Nephron progenitor cell (in vitro differentiated cells): Measurements from ENCODE around the gene COL5A1.
"Not testable (repeated sequence)": the region's sequence is repeated elsewhere in the genome, so short reads cannot be mapped to it uniquely, and the experiment has no call there.

Experiments used
- DNase-seq: peaks from one replicate; pipeline ENCODE4 v3.0.0; 2021
- H3K27ac Mint-ChIP-seq: 2 replicates; pipeline ENCODE4 v1.8.0; 2021; ENCODE audit warnings: mild to moderate bottlenecking, moderate library complexity, mixed read lengths
- H3K27me3 Mint-ChIP-seq: 2 replicates; pipeline ENCODE4 v1.8.0; 2021; ENCODE audit warnings: mild to moderate bottlenecking, low read depth, mixed read lengths; ENCODE audit not compliant: poor library complexity
- H3K36me3 Mint-ChIP-seq: 2 replicates; pipeline ENCODE4 v1.8.0; 2021; ENCODE audit warnings: low read depth, mixed read lengths
- H3K4me1 Mint-ChIP-seq: 2 replicates; pipeline ENCODE4 v1.8.0; 2021; ENCODE audit warnings: mixed read lengths
- H3K4me3 Mint-ChIP-seq: 2 replicates; pipeline ENCODE4 v1.8.0; 2021; ENCODE audit warnings: mild to moderate bottlenecking, moderate library complexity, mixed read lengths
- H3K9me3 Mint-ChIP-seq: 2 replicates; pipeline ENCODE4 v1.8.0; 2021; ENCODE audit warnings: mild to moderate bottlenecking, moderate library complexity, mixed read lengths
- TF ChIP-seq, protein P1 (sequence below): fragments of 200-600 bp; sonication (generic); IDR thresholded peaks from 2 replicates; pipeline ENCODE4 v1.5.0; 2021; ENCODE audit warnings: antibody characterized with exemption

Gene COL5A1

DNA sequence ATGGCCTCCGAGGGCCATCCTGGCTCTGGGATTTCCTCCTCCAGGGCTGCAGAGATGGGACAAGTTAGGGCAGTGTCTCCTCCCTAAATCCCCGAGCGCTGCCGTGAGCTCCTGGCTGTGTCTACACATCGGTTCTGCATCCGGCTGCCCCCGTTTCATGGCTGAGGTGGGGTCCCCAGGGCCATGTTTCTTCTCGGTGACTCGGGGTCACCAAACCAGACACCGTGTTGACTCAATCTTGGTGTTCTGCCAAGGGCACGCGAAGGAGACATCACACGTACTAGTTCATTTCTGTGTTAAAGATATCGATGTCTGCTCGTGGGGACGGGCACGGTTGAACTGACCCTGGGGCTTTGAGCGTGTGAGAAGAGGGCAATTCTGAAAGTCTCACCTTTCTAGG is 60.7 kb downstream of the COL5A1 start:
- no peak for DNase-seq
- Mint-ChIP-seq H3K27me3 (no peaks in the 10 kb centered on the region), H3K27ac (no peak overlapping the region), H3K4me1 (peaks cover 27% of the 10 kb centered on the region), H3K9me3 (no peaks in the 10 kb centered on the region), H3K4me3 (no peak overlapping the region), H3K36me3 (no peaks in the 10 kb centered on the region)
- TF ChIP-seq, protein P1, sequence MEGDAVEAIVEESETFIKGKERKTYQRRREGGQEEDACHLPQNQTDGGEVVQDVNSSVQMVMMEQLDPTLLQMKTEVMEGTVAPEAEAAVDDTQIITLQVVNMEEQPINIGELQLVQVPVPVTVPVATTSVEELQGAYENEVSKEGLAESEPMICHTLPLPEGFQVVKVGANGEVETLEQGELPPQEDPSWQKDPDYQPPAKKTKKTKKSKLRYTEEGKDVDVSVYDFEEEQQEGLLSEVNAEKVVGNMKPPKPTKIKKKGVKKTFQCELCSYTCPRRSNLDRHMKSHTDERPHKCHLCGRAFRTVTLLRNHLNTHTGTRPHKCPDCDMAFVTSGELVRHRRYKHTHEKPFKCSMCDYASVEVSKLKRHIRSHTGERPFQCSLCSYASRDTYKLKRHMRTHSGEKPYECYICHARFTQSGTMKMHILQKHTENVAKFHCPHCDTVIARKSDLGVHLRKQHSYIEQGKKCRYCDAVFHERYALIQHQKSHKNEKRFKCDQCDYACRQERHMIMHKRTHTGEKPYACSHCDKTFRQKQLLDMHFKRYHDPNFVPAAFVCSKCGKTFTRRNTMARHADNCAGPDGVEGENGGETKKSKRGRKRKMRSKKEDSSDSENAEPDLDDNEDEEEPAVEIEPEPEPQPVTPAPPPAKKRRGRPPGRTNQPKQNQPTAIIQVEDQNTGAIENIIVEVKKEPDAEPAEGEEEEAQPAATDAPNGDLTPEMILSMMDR: no peak

DNA sequence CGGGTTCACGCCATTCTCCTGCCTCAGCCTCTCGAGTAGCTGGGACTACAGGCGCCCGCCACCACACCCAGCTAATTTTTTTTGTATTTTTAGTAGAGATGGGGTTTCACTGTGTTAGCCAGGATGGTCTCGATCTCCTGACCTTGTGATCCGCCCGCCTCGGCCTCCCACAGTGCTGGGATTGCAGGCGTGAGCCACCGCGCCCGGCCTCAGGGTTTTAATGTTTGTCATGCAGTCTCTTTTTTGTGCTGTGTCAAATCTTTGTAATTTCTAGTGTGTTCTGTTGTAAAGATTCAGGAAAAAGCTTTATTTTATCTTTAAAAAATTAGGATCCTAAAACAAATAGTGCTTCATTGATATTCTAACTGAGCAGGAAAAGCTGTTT is 62.1 kb downstream of the COL5A1 start:
- H3K4me1 Mint-ChIP-seq: peaks cover 36% of the 10 kb centered on the region
- not testable (repeated sequence) for H3K27me3 Mint-ChIP-seq, DNase-seq, H3K36me3 Mint-ChIP-seq, H3K27ac Mint-ChIP-seq, H3K4me3 Mint-ChIP-seq, H3K9me3 Mint-ChIP-seq

DNA sequence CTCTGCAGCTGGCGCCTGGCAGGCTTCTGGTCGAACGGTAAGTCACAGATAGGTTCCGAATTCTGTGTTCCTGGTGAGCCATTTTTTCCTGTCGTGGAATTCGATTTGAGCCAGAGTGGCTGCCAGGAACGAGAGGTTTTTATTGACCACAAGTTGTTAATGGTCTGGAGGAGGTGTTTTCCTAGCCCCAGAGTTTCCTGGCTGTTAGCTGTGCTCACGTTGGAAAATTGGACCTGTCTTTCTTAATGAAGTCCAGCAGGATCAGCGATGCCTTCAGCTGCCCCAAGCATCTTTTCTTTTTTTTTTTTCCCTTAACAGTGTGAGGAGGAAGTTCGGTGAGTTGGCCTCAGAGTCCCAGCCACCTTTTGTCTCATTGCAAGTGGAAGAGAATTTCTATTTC is 62.9 kb downstream of the COL5A1 start:
- H3K4me3 Mint-ChIP-seq: no peak overlapping the region
- no peak for DNase-seq
- peaks cover 39% of the 10 kb centered on the region for H3K4me1 Mint-ChIP-seq
- peaks cover 2% of the 10 kb centered on the region for H3K27me3 Mint-ChIP-seq
- peaks cover 5% of the 10 kb centered on the region for H3K36me3 Mint-ChIP-seq
- TF ChIP-seq, protein P1: no peak
- no peaks in the 10 kb centered on the region for H3K9me3 Mint-ChIP-seq
- peak overlapping the region; percentile 90 for H3K27ac Mint-ChIP-seq

DNA sequence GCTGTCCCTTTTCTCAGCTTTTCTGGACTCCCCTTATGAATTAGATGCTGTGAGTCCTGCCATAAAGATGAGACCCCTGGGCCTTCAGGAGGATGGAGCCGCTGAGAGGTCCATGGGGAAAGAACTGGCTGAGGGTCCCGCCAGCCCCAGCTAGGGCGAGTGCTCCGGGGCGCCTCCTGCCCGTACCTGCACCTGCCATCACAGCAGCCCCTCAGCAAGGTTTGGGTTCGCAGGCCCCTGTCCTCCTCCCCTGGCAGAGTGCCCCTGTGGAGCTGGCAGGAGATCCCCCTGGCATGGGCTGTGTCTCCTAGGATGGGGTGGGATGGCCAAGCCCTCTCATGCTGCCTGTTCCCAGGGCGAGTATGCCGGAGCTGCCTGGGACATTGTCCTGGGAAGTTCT is 64.2 kb downstream of the COL5A1 start:
- Mint-ChIP-seq H3K4me1 (peaks cover 39% of the 10 kb centered on the region), H3K4me3 (no peak overlapping the region), H3K9me3 (no peaks in the 10 kb centered on the region), H3K27ac (no peak overlapping the region), H3K36me3 (peaks cover 5% of the 10 kb centered on the region), H3K27me3 (peaks cover 2% of the 10 kb centered on the region)
- TF ChIP-seq, protein P1: no peak
- no peak for DNase-seq

DNA sequence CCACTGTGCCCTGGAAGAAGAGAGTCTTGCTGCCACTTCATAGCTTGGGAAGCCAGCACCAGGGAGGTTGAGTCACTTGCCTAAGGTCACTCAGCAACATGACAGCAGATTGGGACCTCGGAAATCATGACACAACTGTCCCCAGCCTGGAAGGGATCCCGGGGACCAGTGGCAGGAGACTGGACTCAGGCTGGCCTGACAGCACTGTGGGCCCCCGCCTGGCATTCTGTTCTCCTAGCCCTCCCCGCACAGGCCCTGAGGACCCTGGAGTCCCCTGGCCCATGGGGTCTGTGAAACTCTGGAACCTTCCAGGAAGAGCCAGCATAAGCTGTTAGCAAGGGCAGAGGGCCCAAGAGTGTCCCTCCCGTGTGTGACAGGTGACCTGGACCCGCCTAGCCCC is 64.9 kb downstream of the COL5A1 start:
- peak overlapping the region; percentile 30 for H3K27ac Mint-ChIP-seq
- H3K36me3 Mint-ChIP-seq: peaks cover 5% of the 10 kb centered on the region
- peaks cover 39% of the 10 kb centered on the region for H3K4me1 Mint-ChIP-seq
- H3K4me3 Mint-ChIP-seq: no peak overlapping the region
- H3K27me3 Mint-ChIP-seq: peaks cover 2% of the 10 kb centered on the region
- H3K9me3 Mint-ChIP-seq: no peaks in the 10 kb centered on the region
- TF ChIP-seq, protein P1: no peak
- no peak for DNase-seq

DNA sequence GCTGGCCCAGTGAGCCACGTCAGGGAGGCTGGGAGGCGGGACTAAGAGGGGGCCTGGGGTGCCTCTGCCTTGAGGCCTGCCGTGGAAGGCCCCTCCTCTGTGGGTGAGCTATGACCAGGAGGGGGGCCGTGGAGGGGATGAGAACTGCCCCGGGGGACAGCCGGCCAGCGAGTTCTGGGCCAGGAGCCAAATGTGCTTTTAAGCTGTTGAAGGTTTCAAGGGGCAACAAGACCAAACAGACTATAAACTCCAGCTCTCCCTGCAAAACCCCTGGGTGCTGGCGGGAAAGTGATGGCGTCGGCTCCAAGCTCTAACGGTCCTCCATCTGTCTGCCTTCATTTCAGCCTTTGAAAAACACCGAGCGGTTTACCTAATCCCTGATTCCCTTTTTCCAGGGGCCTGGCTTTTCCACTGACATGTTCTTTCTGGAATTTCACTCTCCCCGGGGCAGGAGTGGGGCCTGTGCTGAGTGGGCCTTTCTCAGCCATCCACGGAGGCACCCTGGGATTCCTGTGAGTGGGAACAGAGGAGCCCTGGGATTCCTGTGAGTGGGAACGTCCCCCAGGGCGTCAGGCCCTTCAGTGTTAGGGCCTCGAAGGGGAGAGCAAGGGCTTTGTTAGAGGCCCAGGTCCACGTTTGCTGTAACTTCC is 65.6 kb downstream of the COL5A1 start:
- no peaks in the 10 kb centered on the region for H3K9me3 Mint-ChIP-seq
- TF ChIP-seq, protein P1: no peak
- peaks cover 39% of the 10 kb centered on the region for H3K4me1 Mint-ChIP-seq
- H3K4me3 Mint-ChIP-seq: no peak overlapping the region
- H3K27me3 Mint-ChIP-seq: peaks cover 3% of the 10 kb centered on the region
- H3K27ac Mint-ChIP-seq: no peak overlapping the region
- DNase-seq: no peak
- peaks cover 5% of the 10 kb centered on the region for H3K36me3 Mint-ChIP-seq
